Calu3 (cell line): ENCODE measurements around the gene C16orf86. TPM values are rescaled to one million over a fixed set of nuclear protein-coding genes. Genes with fewer than 3 reads are reported as not detected.

Experiments
- Bru-seq: library from RNA; stranded (reverse); fragments of 400-500 nt; gene quantifications from one replicate; lab custom pipeline; 2021; lab: Mats Ljungman, UMichigan
- BruChase-seq, 2 experiments: library from RNA; stranded (reverse); fragments of 400-500 nt; gene quantifications; one replicate each; lab custom pipeline; 2021; lab: Mats Ljungman, UMichigan
- BruUV-seq: library from RNA; stranded (reverse); fragments of 400-500 nt; replicated peaks from 2 replicates; lab custom pipeline; 2021; lab: Mats Ljungman, UMichigan
- CTCF ChIA-PET: fragments of 300-600 bp; sonication (Branson Sonifier 250); formaldehyde crosslinking; loops from one replicate; lab custom pipeline; 2022; ENCODE audit warnings: antibody characterized with exemption; lab: Charles Lee
- DNase-seq: peaks from one replicate; pipeline ENCODE4 v3.0.0; 2022
- H3K27ac Mint-ChIP-seq: one replicate; pipeline ENCODE4 v1.8.0; 2022; ENCODE audit warnings: mixed read lengths; ENCODE audit not compliant: unreplicated experiment
- H3K27me3 Mint-ChIP-seq: one replicate; pipeline ENCODE4 v1.8.0; 2022; ENCODE audit warnings: mixed read lengths; ENCODE audit not compliant: unreplicated experiment
- H3K36me3 Mint-ChIP-seq: one replicate; pipeline ENCODE4 v1.8.0; 2022; ENCODE audit warnings: mild to moderate bottlenecking, moderate library complexity, mixed read lengths; ENCODE audit not compliant: insufficient read depth, unreplicated experiment
- H3K4me1 Mint-ChIP-seq: one replicate; pipeline ENCODE4 v1.8.0; 2022; ENCODE audit warnings: mild to moderate bottlenecking, low read depth, mixed read lengths; ENCODE audit not compliant: unreplicated experiment
- H3K4me3 Mint-ChIP-seq: one replicate; pipeline ENCODE4 v1.8.0; 2022; ENCODE audit warnings: mild to moderate bottlenecking, low read depth, moderate library complexity, mixed read lengths; ENCODE audit not compliant: unreplicated experiment
- H3K9me3 Mint-ChIP-seq: one replicate; pipeline ENCODE4 v1.8.0; 2022; ENCODE audit warnings: low read depth, mixed read lengths; ENCODE audit not compliant: unreplicated experiment
- CTCF ChIP-seq: fragments of 200-600 bp; IDR thresholded peaks from one replicate; pipeline ENCODE4 v1.8.0; 2022; ENCODE audit warnings: antibody characterized with exemption; ENCODE audit not compliant: unreplicated experiment
- intact Hi-C: fragments of 100-400 bp; cut with micrococcal nuclease; formaldehyde crosslinking; loops from one replicate; pipeline ENCODE4 v1.10.0; 2022; ENCODE audit not compliant: unreplicated experiment
- long read RNA-seq: library from polyadenylated mRNA; stranded (forward); transcript quantifications from one replicate; pipeline ENCODE4 v2.0.0, GENCODE V29; 2022
- total RNA-seq: library from RNA; stranded (reverse); gene quantifications from 2 replicates; pipeline ENCODE4 v1.2.3, GENCODE V29; 2022

Gene C16orf86
- total RNA-seq = 0.66 and 0.68 TPM in 2 replicates
- Bru-seq, nascent RNA = not detected
- BruChase-seq, experiment 1, labeled RNA remaining after a 6-hour chase = percentile 22 among the genes with signal in this experiment
- percentile 17 among the genes with signal in this experiment for BruChase-seq, experiment 2, labeled RNA remaining after a 2-hour chase
- long read RNA-seq, partial matches to known transcripts = 0 of 1 reads
- long read RNA-seq, other reads (novel, unspliced or antisense) = 1 of 1 reads

- no peak for TF ChIP-seq CTCF
- H3K36me3 Mint-ChIP-seq = peaks cover 48% of the 10 kb centered on the region
- BruUV-seq = no TSS peak
- peak within 1 kb of the TSS; percentile 88 for H3K4me3 Mint-ChIP-seq
- H3K27ac Mint-ChIP-seq = peak within 1 kb of the TSS; percentile 1
- no peaks in the 10 kb centered on the region for H3K4me1 Mint-ChIP-seq
- peak; percentile 82 for DNase-seq
- no peaks in the 10 kb centered on the region for H3K27me3 Mint-ChIP-seq
- CTCF ChIA-PET = interaction anchor here (1.4 to 4.1 kb wide), 3 partner anchors 53 to 146 kb away, joined by 4 to 31 read pairs (median 11); partner anchors contain the start of gene GFOD2
- H3K9me3 Mint-ChIP-seq = no peaks in the 10 kb centered on the region
- intact Hi-C loops = loop anchor here (5.0 kb wide), 1 partner anchor 120 kb away; no protein-coding TSS in a partner anchor
Measured at GRCh38 chr16:67666559-67667452, at the start of gene C16orf86, which contains the start of gene ENKD1. Gene C16orf86, plus strand, starts transcription at chr16:67666814. Its CDS starts 157 bp downstream, at chr16:67666971. Gene ENKD1, minus strand, starts transcription at chr16:67666750. Its CDS starts 308 bp downstream, at chr16:67666442.

- peaks cover 66% of the 10 kb centered on the region for H3K36me3 Mint-ChIP-seq
- CTCF ChIA-PET = interaction anchor here (0.6 to 1.5 kb wide), 4 partner anchors 16 to 138 kb away, joined by 3 to 6 read pairs (median 4); partner anchors contain the start of gene CARMIL2
- no peak overlapping the region for H3K27ac Mint-ChIP-seq
- no peaks in the 10 kb centered on the region for H3K27me3 Mint-ChIP-seq
- BruUV-seq = no TSS peak
- DNase-seq = no peak
- TF ChIP-seq CTCF = no peak
- intact Hi-C loops = no loop called here
- H3K4me3 Mint-ChIP-seq = no peak overlapping the region
- H3K4me1 Mint-ChIP-seq = no peaks in the 10 kb centered on the region
- H3K9me3 Mint-ChIP-seq = no peaks in the 10 kb centered on the region
Measured at GRCh38 chr16:67628216-67628615, 38.4 kb upstream of the C16orf86 start.

GRCh38 chr16:67632415-67633172, 34.0 kb upstream of the C16orf86 start:
- Mint-ChIP-seq H3K27me3 (no peaks in the 10 kb centered on the region), H3K4me3 (no peak overlapping the region), H3K9me3 (no peaks in the 10 kb centered on the region), H3K4me1 (no peaks in the 10 kb centered on the region), H3K36me3 (peaks cover 79% of the 10 kb centered on the region), H3K27ac (no peak overlapping the region)
- no peak for TF ChIP-seq CTCF
- DNase-seq = no peak
- intact Hi-C loops = no loop called here
- BruUV-seq = no TSS peak
- CTCF ChIA-PET = interaction anchor here (0.6 kb wide), 1 partner anchor 297 kb away, joined by 3 read pairs; no protein-coding TSS in a partner anchor

- Mint-ChIP-seq H3K4me1 (no peaks in the 10 kb centered on the region), H3K4me3 (no peak overlapping the region), H3K36me3 (peaks cover 44% of the 10 kb centered on the region), H3K27me3 (no peaks in the 10 kb centered on the region), H3K9me3 (no peaks in the 10 kb centered on the region), H3K27ac (no peak overlapping the region)
- TF ChIP-seq CTCF = no peak
- CTCF ChIA-PET = no interaction called here
- intact Hi-C loops = no loop called here
- BruUV-seq = no TSS peak
- DNase-seq = no peak
Measured at GRCh38 chr16:67636713-67637112, 29.9 kb upstream of the C16orf86 start.
